ENCODE measurements around the gene EPHB2. TPM values are rescaled to one million over a fixed set of nuclear protein-coding genes. Genes with fewer than 3 reads are reported as not detected.

EPHB2 gene
- total RNA-seq, 2 experiments from 2014 or later = 0.08 TPM; not detected in 1

DNA sequence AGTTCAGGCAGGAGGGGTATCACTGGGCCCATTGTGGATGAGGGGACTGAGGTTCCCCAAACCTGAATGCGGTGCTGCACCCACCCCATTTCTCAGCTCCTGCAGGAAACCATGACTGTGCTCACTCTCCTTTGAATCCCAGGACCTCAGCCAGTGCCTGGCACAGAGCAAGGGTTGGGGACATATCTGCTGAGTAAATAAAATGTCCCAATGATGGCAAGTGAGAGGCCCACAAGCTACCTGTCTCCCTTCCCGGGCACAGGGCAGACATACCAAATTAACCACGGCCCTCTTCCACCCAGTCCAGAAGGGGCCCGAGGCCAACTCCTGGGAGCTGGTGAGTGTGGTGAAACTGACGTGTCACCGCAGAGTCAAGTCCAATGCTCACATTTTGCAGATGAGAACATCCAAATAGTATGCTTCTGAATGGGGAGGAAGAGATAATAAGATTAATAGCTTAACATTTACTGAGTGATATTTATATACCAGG, 97.6 kb downstream of the EPHB2 start:
- no peak overlapping the region for H3K4me3 Mint-ChIP-seq
- DNase-seq = no peak
- ChIA-PET POLR2A (no interaction called here), CTCF (no interaction called here)
- H3K27me3 ChIP-seq (ENCODE audit: control insufficient read depth in 1 of 2, insufficient read depth in 2 of 2, low read length in 2 of 2) = no peaks in the 10 kb centered on the region
- H3K27ac Mint-ChIP-seq = no peak overlapping the region
- no peaks in the 10 kb centered on the region for H3K9me3 ChIP-seq (ENCODE audit: control insufficient read depth in 1 of 2, insufficient read depth in 1 of 2, low read length in 2 of 2)
- intact Hi-C loops (cut with DNase I, micrococcal nuclease) = no loop called here
- no peaks in the 10 kb centered on the region for H3K36me3 ChIP-seq (ENCODE audit: insufficient read depth, low read length)
- no peak overlapping the region for H3K27ac ChIP-seq (ENCODE audit: low read depth in 1 of 2, low read length in 2 of 2)
- H3K27me3 Mint-ChIP-seq = peaks cover 11% of the 10 kb centered on the region
- no peak for ATAC-seq (ENCODE audit: poor library complexity)
- no peaks in the 10 kb centered on the region for H3K36me3 Mint-ChIP-seq (ENCODE audit: low read depth)
- no peaks in the 10 kb centered on the region for H3K4me1 Mint-ChIP-seq (ENCODE audit: low read depth)
- no peaks in the 10 kb centered on the region for H3K4me1 ChIP-seq (ENCODE audit: insufficient read depth, low read length)
- TF ChIP-seq, protein P1, sequence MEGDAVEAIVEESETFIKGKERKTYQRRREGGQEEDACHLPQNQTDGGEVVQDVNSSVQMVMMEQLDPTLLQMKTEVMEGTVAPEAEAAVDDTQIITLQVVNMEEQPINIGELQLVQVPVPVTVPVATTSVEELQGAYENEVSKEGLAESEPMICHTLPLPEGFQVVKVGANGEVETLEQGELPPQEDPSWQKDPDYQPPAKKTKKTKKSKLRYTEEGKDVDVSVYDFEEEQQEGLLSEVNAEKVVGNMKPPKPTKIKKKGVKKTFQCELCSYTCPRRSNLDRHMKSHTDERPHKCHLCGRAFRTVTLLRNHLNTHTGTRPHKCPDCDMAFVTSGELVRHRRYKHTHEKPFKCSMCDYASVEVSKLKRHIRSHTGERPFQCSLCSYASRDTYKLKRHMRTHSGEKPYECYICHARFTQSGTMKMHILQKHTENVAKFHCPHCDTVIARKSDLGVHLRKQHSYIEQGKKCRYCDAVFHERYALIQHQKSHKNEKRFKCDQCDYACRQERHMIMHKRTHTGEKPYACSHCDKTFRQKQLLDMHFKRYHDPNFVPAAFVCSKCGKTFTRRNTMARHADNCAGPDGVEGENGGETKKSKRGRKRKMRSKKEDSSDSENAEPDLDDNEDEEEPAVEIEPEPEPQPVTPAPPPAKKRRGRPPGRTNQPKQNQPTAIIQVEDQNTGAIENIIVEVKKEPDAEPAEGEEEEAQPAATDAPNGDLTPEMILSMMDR (IDR thresholded peaks at IDR 0.05) = no peak
- H3K9me3 Mint-ChIP-seq = no peaks in the 10 kb centered on the region
- no peak overlapping the region for H3K4me3 ChIP-seq (ENCODE audit: low read length)

DNA sequence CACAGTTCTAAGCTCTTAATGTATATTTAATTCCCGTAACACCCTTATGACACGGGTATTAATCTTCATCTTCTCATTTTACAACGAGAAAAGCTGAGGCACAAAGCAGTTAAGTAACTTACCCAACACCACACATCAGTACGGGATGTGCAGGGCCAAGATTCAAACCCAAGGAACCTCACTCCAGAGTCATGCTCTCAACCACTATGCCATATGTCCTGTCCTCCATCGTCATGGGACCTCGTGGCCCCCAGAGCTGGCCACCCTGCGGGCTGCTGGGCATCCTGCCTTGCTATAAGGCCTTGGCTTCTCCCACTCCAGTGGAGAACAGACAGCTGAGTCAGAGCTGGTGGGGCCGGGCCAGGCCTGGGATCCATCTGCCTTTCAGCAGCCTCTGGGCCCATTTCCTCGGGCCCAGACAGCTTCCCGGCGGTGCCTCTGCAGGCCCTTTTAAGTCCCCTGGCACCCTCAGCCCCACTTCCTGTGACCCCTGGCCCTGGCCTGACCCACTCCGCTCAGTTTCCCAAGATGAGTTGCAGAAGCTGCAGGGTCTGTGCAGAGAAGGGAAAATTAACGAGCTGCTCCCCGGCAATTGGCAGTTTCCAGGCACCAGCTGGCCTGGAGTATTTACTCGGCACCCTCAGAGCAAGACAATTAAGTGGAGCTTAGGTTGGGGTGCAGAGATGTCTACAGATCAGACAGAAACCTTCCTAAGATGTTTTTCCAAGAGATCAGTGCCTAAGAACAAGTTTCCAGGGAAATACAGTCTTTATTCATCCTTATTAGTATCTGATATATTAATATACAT, 98.2 kb downstream of the EPHB2 start:
- no peak overlapping the region for H3K27ac Mint-ChIP-seq
- POLR2A ChIA-PET = no interaction called here

DNA sequence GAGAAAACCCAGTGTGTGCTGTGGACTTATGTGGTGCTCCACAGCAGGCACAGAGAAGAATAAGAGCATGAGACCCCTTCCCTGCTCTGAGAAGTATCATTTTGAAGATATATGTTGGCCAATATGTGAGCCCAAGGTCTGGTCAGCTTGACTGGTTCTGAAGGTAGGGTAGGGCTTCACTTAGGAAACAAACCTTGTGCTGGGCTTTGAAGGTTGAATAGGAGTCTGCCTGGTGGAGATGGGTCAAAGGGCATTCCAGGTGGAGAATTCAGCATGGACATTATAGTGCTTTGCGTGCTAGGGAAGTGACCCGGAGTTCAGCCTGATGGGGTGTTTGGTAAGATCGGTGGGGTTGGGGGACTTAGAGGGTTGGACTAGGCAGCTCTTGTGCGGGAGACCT, 99.1 kb downstream of the EPHB2 start:
- CTCF ChIA-PET = no interaction called here
- Mint-ChIP-seq H3K27me3 (peaks cover 11% of the 10 kb centered on the region), H3K36me3 (ENCODE audit: low read depth) (no peaks in the 10 kb centered on the region), H3K9me3 (no peaks in the 10 kb centered on the region), H3K4me1 (ENCODE audit: low read depth) (no peaks in the 10 kb centered on the region), H3K4me3 (no peak overlapping the region), H3K27ac (no peak overlapping the region)
- no peak for ATAC-seq (ENCODE audit: poor library complexity)
- no peaks in the 10 kb centered on the region for H3K36me3 ChIP-seq (ENCODE audit: insufficient read depth, low read length)
- POLR2A ChIA-PET = no interaction called here
- no peak overlapping the region for H3K4me3 ChIP-seq (ENCODE audit: low read length)
- intact Hi-C loops (cut with DNase I, micrococcal nuclease) = no loop called here
- no peaks in the 10 kb centered on the region for H3K9me3 ChIP-seq (ENCODE audit: control insufficient read depth in 1 of 2, insufficient read depth in 1 of 2, low read length in 2 of 2)
- no peaks in the 10 kb centered on the region for H3K4me1 ChIP-seq (ENCODE audit: insufficient read depth, low read length)
- no peaks in the 10 kb centered on the region for H3K27me3 ChIP-seq (ENCODE audit: control insufficient read depth in 1 of 2, insufficient read depth in 2 of 2, low read length in 2 of 2)
- TF ChIP-seq, protein P1 (IDR thresholded peaks at IDR 0.05) = no peak
- no peak for DNase-seq
- H3K27ac ChIP-seq (ENCODE audit: low read depth in 1 of 2, low read length in 2 of 2) = no peak overlapping the region

More for the DNA sequence above, 98.2 kb downstream of the EPHB2 start:
- ATAC-seq (ENCODE audit: poor library complexity) (no peak), DNase-seq (no peak)
- H3K27ac ChIP-seq (ENCODE audit: low read depth in 1 of 2, low read length in 2 of 2) = no peak overlapping the region
- Mint-ChIP-seq H3K36me3 (ENCODE audit: low read depth) (no peaks in the 10 kb centered on the region), H3K9me3 (no peaks in the 10 kb centered on the region), H3K4me1 (ENCODE audit: low read depth) (no peaks in the 10 kb centered on the region), H3K4me3 (no peak overlapping the region), H3K27me3 (peaks cover 11% of the 10 kb centered on the region)
- no peaks in the 10 kb centered on the region for H3K27me3 ChIP-seq (ENCODE audit: control insufficient read depth in 1 of 2, insufficient read depth in 2 of 2, low read length in 2 of 2)
- intact Hi-C loops (cut with DNase I, micrococcal nuclease) = no loop called here
- no peak overlapping the region for H3K4me3 ChIP-seq (ENCODE audit: low read length)
- no peaks in the 10 kb centered on the region for H3K4me1 ChIP-seq (ENCODE audit: insufficient read depth, low read length)
- no peaks in the 10 kb centered on the region for H3K36me3 ChIP-seq (ENCODE audit: insufficient read depth, low read length)
- H3K9me3 ChIP-seq (ENCODE audit: control insufficient read depth in 1 of 2, insufficient read depth in 1 of 2, low read length in 2 of 2) = no peaks in the 10 kb centered on the region
- TF ChIP-seq, protein P1 (IDR thresholded peaks at IDR 0.05) = no peak
- CTCF ChIA-PET = no interaction called here
